ENCODE measurements around the gene PPM1G.
"Not testable (repeated sequence)": the region's sequence is repeated elsewhere in the genome, so short reads cannot be mapped to it uniquely, and the experiment has no call there.

DNA sequence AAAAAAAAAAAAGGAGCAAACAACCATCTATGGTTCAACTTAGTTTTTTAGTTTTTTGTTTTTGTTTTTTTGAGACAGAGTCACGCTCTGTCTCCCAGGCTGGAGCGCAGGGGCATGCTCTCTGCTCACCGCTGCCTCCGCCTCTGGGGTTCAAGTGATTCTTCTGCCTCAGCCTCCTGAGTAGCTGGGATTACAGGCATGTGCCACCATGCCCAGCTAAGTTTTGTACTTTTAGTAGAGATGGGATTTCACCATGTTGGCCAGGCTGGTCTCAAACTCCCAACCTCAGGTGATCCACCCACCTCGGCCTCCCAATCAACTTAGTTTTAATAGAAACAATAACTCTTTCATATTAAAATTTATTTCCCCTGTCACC is 56.0 kb downstream of the PPM1G start:
- not testable (repeated sequence) for TF ChIP-seq CTCF, POLR2A (IDR thresholded peaks at IDR 0.05)
